ENCODE measurements around the gene CHCHD3.

DNA sequence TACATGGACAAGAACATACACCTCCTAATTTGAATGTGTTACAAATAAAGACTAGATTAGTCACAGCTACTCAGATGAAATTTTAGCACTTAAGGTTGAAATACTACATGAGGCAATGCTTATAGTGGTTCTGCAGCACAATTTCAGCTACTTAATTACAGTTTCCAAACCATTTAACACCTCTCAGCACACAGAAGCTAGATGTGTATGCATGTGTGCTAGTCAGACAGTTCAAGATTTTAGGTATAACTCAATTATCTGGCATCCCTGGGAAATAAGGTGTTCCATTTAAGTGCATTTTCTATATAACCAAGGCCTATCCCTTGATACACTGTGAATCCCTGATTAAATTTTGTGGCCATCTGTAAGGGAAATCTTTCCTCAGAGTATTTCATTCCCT is 141.8 kb downstream of the CHCHD3 start:
- TF ChIP-seq EZH2 (IDR thresholded peaks at IDR 0.05; ENCODE audit: low read length, unreplicated experiment), result no peak
- TF ChIP-seq, protein P1, sequence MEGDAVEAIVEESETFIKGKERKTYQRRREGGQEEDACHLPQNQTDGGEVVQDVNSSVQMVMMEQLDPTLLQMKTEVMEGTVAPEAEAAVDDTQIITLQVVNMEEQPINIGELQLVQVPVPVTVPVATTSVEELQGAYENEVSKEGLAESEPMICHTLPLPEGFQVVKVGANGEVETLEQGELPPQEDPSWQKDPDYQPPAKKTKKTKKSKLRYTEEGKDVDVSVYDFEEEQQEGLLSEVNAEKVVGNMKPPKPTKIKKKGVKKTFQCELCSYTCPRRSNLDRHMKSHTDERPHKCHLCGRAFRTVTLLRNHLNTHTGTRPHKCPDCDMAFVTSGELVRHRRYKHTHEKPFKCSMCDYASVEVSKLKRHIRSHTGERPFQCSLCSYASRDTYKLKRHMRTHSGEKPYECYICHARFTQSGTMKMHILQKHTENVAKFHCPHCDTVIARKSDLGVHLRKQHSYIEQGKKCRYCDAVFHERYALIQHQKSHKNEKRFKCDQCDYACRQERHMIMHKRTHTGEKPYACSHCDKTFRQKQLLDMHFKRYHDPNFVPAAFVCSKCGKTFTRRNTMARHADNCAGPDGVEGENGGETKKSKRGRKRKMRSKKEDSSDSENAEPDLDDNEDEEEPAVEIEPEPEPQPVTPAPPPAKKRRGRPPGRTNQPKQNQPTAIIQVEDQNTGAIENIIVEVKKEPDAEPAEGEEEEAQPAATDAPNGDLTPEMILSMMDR (conservative IDR thresholded peaks at IDR 0.05; ENCODE audit: low read depth, low read length), result no peak
